Bone marrow (tissue), 2 donors: ENCODE results near the gene NDUFA7.
"Not testable (repeated sequence)": the region's sequence is repeated elsewhere in the genome, so short reads cannot be mapped to it uniquely, and the experiment has no call there.

Experiments used
- DNase-seq, 2 donors: peaks; one replicate each; lab custom pipeline; 2025; lab: John Stamatoyannopoulos, UW

NDUFA7 gene

DNA sequence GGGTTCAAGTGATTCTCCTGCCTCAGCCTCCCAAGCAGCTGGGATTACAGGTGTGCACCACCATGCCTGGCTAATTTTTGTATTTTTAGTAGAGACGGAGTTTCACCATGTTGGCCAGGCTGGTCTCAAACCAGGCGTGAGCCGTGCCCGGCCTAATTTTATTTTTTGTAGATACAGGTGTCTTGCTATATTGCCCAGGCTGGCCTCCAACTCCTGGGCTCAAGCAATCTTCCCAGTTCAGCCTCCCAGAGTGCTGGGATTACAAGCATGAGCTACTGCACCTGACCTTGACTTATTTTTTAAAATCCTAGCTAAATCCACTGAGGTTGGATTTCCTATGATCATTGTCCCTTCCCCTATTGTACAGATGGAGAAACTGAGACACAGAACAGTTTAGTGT, 20.3 kb upstream of the NDUFA7 start:
- not testable (repeated sequence) for DNase-seq

DNA sequence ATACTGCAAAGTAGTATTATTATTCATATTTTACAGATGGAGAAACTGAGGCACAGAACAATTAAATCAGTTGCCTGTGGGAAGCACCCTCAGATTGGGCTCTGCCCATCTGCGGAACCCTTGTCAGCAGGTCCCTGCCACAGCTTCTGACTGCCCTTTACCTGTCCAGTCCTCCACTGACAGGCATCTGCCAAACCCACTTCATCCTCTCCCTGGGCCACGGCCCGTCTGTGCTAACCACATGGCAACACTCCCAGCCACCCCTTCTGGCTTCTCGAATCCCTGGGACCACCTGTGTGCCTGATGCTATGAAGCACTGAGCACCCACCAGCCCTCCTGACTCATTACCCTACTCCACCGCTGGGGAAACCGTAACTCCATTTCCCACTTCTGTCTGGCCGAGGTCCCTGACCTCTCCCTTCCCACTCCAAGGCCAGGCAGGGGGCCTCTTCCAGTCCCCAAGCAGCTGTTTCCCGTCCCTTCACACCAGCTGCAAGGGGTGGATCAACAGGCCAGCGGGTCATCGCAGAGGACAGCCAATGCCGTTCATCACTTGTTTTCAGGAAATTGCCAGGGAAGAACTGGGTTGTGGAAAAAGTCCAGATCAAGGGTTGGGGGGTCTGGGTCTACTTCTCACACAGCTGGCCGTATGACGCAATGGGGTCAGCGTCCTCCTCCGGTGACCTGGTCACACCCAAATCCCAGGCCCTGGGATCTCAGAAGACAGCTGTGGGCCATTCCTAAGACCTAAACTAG, 19.3 kb upstream of the NDUFA7 start:
- DNase-seq: no peak

DNA sequence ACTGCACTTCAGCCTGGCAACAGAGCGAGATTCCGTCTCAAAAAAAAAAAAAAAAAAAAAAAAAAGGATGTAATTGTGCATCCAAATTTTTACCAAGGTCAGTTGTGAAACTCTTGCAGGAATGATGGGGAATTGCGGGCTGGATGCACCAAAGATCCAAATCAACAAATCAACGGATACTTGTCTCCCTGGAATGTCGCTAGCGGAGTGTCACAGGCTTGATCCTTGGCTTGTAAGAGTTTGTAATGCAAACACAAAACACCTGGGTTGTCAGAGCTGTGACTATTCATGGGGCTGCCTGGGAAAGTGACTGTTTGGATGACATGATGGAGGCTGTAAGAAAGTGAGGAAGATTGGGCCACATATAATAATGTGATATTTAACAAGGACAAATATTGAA, 17.7 kb upstream of the NDUFA7 start:
- DNase-seq: no peak

DNA sequence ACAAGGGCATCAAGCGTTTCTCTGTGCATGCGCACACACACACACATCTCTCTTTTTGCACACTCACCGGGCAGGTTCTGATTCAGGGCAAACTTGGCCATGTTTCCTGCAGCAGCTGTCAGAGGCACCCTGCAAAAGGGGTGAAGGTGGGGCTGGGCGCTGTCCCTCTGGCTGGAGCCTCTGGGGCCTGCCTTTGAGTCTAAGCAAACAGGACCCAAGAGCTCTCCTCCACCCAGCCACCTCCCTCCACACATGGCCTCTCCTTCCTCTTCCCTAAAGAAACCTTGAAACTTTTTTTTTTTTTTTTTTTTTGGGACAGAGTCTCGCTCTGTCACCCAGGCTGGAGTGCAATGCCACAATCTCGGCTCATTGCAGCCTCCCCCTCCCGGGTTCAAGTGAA, 16.6 kb upstream of the NDUFA7 start:
- DNase-seq: no peak

DNA sequence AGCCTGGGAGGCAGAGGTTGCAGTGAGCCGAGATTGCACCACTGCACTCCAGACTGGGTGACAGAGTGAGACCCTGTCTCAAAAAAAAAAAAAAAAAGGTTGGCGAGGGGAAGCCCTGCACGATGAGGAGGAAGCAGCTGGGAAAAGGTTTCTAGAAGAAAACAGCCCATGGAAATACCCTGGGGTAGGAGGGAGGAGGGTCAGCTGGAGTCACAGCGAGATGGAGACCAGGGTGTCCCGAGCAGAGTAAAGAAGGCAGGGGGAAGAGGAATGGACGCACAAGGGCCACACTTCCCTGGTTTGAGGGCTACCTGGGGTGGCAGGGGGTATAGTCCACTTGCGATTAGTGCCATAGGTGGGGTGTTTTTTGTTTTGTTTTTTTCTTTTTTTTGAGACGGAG, 15.5 kb upstream of the NDUFA7 start:
- DNase-seq: no peak

DNA sequence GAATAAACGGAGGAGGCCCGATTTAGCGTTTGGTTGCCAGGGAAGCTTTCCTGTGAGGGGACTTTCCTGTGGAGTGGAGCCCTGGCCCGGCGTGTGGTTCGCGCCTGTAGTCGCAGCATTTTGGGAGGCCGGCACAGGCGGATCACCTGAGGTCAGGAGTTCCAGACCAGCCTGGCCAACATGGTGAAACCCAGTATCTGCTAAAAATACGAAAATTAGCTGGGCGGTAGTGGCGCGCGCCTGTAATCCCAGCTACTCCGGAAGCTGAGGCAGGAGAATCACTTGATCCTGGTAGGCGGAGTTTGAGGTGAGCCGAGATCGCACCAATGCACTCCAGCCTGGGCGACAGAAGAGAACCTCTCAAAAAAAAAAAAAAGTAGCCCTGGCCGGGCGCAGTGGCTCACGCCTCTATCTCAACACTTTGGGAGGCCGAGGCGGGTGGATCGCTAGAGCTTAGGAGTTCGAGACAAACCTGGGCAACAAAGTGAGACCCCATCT, 14.9 kb upstream of the NDUFA7 start:
- DNase-seq: no peak

DNA sequence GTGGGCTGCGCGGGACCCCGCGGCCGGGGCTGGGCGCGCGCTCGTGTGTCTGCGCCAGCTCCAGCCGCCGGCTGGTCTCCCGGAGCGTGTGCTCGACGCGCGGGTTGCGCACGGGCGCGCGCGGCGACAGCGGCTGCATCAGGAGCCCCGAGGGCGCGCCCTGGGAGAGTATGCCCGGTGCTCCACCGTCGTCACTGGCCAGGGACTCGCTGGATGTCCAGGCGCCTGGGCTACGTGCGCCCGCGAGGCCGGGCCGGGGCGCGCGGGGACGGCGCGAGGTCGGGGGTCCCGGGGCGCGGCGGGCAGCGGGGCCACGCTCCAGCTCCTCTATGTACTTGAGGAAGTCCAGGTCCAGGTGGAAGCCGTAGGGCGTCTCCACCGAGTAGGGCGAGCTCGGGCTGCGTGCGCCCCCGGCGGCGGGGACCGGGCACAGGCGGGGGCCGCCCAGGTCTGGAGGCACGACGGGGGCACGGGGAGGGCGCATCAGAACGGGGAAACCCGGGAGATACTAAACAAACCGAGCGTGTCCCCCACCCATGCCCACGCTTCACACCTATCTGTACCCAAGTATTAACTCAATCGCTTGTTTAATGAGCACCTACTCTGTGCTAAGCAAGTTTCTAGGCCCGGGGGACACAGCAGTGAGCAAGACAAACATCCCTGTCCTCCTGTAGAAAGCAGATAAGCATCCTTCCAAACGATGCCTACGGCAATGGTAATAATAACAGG, 14.3 kb upstream of the NDUFA7 start:
- DNase-seq: no peak

DNA sequence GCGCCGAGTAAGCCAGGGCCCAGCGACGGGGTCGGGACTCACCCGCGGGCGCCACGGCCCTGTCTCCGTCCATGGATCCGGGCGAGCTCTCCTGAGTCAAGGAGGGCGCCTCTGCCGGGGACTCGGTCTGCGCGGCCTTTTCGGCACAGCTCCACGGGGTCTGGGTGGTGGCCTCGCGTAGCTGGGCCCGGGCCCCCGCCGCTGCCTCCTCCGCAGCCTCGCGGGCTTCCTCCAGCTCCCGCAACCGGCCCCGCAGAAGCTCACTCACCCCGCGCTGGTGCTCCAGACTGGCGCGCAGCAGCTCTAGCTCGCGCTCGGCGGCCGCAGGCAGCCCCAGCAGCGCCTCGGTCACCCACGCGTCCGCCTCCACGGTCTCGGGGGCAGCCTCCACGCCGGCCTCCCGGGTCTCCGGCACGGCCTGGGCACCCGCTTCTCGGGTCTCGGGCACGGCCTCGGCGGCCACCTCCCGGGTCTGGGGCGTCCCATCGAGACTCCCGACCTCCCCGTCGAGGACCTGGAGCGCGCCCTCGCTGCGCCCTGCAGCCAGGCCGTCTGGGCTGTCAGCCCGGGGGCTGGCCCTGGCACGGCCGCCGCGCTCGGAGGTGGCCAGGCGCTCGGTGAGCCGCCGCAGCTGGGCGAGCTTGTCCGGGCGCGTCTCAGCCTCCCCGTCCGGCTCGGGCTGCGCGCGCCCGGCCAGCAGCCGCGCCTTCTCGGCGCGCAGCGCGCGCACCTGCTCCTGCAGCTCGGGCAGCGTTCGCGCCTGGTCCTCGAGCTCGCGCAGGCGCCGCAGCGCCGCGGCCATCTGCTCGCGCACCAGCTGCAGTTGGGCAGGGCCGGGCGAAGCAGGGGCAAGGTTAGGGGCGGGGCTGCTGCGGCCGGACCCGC, 13.5 kb upstream of the NDUFA7 start:
- no peak for DNase-seq

DNA sequence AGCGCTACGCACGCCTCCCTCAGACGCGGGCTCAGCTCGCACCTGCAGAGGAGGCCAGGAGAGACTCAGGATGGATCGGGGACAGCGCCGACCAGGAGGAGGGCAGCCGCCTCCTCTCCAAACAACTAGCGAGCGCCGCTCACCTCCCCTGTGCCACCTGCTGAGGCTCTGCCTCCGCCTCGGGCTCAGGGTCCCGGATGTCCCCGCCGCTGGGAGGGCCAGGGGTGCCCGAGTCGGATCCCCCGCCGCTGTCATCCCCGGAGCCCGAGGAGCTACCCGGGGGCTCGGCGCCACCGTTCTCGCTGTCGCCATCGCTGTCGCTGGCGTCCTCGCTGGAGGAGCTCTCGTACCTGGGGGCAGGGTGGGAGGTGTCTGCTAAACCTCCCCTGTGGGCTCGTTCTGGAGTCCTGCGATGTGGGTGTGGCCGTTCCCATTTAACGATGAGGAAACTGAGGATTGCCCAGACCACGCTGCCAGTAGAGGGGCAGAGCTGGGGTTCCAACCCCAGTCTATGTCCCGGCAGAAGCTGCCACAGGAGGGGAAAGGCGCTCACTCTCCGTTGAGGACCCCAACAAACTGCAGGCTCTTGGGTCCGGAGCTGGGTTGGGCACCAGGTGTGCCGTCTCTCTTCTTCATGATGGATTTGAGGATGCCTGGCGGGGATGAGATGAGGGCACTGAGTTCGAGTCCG, 12.7 kb upstream of the NDUFA7 start:
- no peak for DNase-seq

DNA sequence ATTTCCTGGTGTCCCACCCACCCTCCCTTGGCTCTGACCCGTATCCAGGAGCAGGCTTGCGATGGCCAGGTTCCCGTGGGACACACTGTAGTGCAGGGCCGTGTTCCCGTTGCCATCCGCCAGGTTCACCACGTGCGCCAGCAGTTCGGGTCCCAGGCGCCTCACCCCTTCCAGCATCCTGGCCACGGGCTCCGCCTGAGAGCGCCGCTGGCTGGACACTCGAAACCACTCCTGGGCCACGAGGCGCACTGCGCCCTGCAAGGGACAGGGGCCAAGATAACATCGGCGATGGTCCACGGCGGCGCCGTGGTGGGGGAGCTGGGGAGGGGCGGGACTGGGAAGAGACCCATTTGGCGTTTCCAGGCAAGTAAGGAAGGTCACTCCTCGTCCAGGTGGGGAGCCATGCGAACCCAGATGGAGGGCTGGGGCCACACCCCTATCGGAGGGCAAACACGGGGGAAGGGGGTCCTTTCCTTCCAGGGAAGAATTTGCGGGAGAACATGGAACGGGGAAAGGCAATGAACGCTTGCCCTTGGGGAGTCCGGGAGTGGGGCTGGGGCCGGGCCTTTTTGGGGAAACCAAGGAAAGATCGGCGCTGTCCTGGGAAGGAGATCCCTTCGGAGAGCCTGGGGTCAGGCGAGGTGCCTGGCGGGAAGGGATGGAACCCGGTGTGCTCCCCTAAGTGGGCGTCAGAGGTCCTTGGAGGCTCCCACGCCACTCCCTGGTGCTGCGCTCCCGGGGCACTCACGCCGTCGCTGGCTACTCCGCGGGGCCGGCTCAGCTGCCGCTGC, 12.0 kb upstream of the NDUFA7 start:
- no peak for DNase-seq

DNA sequence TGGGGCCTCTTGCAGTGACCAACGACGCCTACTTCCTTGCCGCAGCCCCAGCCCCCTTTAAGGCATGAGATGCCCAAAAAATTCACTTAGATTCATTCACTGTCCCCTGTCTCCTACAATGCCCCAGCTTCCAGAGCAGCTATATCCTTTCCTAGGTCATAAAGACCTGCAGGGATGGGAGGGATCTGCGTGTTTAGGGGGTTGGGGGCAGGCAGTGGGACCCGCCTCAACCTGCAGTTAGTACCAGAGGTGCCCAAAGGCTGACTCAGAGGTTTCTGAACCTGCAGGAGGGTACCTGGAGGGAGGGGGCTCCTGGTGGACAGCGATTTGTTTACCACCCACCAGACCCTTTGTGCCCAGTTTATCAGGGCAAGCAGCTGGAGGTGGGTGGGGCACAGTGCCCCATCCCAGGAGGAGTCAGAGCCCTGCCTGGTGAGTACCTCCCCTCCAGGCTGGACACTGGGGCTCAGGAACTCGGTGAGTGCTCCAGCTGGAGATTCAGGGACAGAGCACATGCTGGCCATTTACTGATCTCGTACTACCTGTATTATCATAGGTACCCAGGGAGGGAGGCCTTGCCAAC, 10.2 kb upstream of the NDUFA7 start:
- no peak for DNase-seq

DNA sequence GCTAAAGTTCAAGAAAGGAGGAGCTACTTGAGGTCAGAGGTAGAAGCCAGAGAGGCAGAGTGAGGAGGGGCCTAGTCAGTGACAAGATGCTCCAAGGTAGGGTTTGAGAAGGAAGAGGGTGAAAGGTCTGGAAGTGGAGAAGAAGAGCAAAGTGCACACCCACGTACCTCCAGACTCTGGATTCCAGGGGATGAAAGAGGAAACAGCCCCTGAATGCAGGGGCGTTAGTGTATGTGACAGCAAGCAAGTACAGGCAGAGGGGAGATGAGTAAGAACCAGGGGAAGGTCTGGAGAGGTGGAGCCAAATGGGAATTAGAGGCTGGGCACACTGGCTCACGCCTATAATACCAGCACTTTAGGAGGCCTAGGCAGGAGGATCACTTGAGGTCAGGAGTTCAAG, 8.8 kb upstream of the NDUFA7 start:
- no peak for DNase-seq

DNA sequence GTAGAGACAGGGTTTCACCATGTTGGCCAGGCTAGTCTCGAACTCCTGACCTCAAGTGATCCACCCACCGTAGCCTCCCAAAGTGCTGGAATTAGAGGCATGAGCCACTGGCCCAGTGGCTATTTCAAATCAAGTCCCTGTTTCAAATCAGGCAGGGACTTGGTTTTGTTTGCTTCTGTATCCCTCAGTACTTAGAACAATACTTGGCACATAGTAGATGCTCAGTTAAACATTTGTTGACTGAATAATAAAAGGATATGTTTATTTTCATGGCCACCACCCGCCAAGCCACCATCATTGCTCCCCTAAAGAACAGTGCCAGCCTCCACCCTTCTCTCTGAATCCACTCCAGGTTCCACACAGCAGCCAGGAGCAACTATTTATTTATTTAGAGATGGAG, 4.3 kb upstream of the NDUFA7 start:
- DNase-seq: no peak

DNA sequence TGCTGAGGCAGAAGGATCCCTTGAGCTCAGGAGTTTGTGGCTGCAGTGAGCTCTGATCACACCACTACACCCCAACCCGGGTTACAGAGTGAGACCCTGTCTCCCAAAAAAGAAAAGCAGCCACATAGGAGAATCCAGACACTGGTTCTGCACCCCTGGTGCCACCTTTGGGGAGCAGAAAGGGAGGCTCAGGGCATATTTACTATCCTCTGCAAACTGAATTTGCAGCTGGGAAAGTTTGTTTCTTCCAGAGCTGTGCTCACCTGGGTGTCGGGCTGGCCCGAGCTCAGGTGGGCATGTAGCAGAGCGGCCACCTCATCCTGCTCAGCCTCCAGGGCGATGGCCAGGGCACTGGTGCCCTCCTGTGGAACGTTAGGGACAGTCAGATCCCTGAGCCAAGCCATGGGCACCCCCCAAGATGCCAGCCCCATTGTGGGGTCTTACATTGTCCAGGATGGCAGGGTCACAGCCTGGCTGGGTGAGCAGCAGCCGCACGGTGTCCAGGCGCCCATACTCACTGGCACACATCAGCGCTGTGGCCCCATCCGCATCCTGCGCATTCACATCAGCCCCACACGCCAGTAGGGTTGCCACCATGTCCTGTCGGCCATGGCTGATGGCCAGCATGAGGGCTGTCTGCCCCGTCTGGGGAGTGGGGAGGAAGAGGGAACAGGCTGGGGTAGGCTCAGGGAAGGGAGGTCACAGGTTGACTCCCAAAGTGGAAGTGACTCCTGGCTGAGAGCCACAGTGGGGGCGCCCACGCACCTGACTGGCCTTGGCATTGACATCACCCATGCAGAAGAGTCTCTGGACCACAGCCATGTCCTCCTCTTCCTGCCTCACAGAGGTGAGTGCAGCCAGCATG, 3.2 kb upstream of the NDUFA7 start:
- no peak for DNase-seq

DNA sequence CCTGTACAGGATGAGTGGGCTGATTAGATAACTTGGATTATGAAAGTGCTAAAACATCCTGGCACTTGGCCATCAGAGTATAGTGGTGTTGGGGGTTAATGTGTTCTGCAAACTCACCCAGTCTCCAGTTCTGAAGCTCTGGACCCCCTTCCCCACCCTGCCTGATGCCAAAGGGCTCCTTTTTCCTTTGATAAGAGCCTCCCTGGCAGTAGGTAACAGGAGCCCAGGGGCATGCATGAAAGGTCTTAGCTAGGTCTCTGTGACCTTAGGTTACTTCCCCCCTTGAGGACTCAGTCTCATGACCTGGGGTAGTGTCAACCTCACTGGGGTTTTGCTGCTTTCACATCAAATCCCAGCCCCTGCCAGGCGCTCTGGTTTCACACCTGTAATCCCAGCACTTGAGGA, 2.6 kb upstream of the NDUFA7 start:
- DNase-seq: no peak

DNA sequence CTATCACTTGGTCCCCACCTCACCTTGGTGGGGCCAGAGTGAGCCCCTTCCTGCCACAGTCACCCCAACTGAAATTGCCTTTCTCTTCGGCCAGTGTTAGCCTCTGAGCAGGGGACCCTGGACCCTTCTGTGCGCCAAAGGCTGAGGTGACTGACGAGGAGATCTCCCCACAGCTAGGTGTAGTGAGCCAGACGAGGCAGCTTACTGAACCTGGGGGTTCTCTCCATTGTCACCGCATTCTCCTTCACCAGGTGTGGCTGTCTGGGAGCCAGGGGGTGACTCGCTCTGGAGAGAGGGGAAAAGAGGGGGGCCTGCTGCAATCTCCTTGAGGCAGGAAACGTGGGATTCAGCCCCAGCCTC, 1.4 kb upstream of the NDUFA7 start:
- DNase-seq: no peak

DNA sequence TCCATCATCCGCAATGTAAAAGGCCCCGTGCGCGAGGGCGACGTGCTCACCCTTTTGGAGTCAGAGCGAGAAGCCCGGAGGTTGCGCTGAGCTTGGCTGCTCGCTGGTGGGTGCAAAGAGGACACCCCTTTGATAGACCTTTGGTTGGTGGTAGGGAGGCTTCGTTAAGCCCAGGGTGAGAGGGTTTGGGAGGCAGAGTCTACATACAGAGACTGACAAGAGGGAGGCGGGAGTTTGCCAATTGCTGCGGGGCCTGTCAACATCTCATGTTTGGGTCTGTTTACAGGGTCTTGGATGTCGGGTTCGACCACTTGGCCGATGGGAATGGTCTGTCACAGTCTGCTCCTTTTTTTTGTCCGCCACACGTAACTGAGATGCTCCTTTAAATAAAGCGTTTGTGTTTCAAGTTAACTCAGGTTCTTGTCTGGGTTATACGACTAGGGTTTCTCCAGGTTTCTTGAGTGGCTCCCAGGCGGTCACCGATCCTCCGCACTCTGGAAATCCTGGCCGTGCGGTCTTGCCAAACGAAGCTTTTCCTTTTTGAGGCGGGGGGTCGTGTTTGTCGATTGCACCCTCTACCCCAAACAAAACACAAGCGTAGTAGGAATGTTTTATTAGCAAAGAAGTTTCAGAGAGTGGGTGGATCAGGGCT, 937 bp upstream of the NDUFA7 start:
- DNase-seq: no peak

DNA sequence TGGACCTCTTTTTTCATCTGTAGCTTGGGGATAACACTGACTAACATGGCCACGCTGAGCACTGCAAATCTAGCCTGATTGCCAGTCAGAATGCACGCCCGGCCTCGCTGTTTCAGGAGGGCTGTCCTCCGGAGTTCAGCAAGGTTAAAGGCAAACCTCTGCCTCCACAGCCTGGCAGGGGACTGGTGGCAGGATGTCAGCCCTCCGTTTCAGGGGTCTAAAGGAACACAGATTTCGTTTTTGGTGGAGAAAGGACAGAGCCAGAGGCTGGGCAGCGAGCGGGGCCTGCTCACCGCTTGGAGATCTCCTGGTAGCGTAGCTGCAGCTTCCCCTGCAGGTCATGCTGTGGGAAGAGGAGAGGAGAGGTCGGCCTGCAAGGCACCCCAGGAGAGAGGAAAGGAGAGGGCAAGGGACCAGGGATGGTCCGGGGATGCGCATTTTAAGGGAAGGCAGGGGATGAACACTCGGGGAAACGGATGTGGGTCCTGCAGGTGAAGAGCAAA, 560 bp downstream of the NDUFA7 start:
- no peak for DNase-seq
